ENCODE measurements around the gene CAMKK1.
"Not testable (repeated sequence)": the region's sequence is repeated elsewhere in the genome, so short reads cannot be mapped to it uniquely, and the experiment has no call there.

CAMKK1 gene

GRCh38 chr17:3875317-3875716, 17.5 kb downstream of the CAMKK1 start:
- DNase-seq = no peak

- no peak for DNase-seq
Observed at GRCh38 chr17:3873862-3874261, 19.0 kb downstream of the CAMKK1 start.

DNA sequence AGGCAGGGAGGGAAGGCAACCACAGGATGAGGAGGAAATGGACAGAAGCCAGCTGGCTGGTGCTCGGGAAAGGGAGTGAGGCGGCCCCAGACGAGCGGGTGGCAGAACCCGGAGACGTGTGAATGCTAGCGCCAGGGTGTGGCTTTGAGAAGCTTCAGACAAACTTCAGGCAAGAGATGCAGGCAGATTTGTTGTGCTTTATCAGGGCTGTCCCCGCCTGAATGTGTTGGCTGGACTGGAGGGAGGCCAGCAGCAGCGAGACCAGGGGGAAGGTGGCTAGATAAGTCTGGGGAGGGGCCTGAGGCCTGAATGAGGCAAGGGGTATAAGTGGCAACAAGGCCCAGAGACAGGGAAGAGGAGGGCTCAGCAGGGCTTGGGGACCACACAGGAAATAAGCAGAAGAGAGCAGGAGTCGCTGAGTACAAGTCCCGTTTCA, 22.0 kb downstream of the CAMKK1 start:
- no peak for DNase-seq

DNA sequence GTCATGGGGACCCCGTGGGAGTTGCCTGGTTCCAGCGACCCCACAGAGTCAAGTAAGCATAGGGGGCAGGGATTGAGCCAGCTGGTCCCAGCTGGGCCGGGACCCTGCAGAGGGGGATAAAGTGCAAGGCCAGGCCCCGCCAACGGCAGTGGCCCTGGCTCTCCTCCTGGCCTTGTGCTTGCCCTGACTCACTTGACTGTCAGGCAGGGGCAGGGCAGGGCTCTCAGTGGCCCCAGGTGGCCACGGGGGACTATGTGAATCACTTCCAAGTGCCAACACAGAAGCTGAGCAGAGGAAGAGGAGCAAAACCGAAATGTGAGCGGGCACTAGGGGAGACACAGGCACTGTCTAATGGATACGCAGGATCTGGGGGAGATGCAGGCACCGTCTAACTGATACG, 25.2 kb downstream of the CAMKK1 start:
- no peak for DNase-seq

GRCh38 chr17:3867106-3867505, 25.7 kb downstream of the CAMKK1 start:
- DNase-seq = no peak

DNA sequence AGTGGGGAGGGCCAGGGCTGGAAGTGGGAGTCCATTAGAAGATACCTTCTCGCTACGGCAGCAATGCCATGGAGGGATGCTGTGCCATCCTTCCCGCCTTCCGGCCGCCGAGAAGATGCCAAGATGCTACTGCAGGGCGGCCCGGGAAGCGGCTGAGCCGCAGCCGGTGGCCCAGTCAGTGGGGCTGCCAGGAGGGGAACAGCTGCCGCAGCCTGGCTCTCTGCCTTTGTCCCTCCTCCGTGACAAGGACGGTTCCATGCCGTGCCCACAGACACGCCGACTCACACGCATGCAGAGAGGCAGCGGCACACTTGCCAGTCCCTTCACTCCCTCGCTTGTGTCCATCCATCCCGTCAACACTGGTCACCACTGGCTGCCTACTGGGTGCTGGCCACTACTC, 26.6 kb downstream of the CAMKK1 start:
- DNase-seq = no peak

DNA sequence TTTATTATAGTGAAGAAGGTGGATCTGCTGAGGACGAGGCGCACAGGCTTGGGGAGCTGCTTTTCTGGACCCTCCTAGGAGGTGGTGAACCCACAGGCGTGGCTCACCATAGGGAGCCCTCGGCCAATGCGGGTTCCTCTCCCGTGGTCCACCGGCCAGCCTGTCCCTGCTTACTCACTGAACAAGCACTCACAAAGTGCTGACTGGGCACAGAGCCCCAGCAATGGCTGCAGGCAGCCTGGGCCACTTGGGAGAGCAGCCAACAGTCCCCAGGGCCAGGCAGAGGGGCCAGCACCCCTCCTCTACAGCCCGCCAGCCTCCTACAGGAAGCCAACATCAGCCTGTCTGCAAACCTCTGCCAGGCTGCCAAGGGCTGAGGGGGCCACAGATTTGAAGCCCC, 27.7 kb downstream of the CAMKK1 start:
- no peak for DNase-seq

- no peak for DNase-seq
Observed at GRCh38 chr17:3864534-3864933, 28.3 kb downstream of the CAMKK1 start.

DNA sequence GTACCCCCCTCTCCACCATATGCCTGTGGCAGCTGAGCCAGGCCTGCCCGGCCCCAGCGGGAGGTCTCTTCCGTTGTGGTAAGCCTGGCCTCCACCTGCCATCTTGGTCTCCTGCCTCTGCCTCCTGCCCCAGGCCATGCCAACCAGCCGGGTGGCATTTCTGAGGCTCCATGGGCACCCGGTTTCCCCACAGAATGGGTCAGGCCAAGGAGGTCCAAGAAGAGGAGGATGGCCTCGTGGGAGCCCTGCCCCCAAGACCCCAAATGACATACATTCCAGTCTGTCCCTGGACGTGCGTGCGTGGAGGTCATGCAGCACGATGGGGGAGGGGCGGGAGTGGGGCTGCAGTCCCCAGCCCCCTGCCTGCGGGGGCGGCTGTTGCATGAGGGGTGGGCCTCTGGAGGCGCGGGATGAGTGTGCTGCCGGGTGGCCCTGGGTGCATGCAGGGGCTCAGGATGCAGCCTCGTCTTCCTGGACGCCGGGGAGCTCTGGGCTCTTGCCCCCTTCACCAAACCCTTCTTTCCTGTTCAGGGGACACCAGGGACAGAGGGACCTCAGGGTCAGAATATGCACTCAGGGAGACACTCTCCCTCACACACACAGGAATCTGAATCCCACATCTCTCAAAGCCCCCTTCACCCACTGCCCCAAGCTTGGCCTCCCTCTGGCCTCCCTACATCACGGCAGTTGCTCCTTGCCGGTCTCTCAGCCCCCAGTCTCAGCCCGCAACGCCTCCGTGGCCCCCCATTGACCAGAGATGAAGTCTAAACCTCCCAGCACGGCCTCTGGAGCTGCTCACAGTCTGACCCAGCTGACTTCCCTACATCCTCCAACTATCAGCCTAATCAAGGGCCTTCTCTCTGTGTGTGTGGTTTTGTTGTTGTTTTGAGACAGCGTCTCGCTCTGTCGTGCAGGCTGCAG, 30.8 kb downstream of the CAMKK1 start:
- DNase-seq = no peak

GRCh38 chr17:3860939-3861700, 31.7 kb downstream of the CAMKK1 start:
- no peak for DNase-seq

- no peak for DNase-seq
Observed at GRCh38 chr17:3859940-3860339, 32.9 kb downstream of the CAMKK1 start.

DNA sequence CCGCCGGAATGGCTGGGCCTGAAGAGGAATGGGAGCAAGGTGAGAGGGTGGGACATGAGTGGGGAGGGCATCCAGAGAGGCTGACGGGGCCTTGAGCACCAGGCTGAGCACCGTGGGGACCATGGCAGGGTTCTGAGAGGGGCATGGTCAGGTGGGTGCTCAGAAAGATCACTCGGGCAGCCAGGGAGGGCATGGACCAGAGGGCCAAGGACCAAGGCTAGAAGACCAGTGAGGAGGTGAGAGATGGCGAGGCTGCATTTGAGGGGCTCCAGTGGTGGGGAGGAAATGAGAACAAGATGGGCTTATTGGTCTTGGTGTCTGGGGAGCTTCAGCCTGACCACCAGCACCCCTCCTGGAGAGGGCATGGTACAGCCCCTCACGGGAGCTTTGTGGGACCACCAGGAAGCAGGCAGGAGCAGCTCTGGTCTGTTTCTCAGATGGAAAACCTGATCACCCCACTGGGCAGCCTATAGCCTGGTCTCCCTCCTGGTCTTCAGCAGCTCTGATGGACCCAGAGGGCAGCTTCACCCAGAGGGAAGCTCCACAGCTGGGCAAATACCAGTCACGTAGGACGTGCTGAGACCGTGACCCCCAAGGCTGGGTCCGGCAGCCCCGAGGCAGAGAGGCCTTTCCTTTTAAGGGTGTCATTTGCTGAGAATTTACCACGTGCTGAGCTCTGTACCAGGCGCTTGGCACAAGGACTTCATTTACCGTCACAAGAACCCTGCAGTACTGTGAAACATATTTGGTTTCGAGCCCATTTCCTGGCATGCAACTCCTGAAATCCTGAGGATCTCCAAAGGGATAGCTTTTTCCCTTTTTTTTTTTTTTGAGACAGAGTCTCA, 35.4 kb downstream of the CAMKK1 start:
- DNase-seq = no peak

DNA sequence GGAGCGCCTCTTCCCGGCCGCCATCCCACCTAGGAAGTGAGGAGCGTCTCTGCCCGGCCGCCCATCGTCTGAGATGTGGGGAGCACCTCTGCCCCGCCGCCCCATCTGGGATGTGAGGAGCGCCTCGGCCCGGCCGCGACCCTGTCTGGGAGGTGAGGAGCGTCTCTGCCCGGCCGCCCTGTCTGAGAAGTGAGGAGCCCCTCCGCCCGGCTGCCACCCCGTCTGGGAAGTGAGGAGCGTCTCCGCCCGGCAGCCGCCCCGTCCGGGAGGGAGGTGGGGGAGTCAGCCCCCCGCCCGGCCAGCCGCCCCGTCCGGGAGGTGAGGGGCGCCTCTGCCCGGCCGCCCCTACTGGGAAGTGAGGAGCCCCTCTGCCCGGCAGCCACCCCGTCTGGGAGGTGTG, 38.6 kb downstream of the CAMKK1 start:
- DNase-seq = not testable (repeated sequence)

GRCh38 chr17:3852561-3852960, 40.3 kb downstream of the CAMKK1 start:
- no peak for DNase-seq

- DNase-seq = no peak
Observed at GRCh38 chr17:3851461-3852100, 41.3 kb downstream of the CAMKK1 start.

- DNase-seq = no peak
Observed at GRCh38 chr17:3848229-3848835, 44.5 kb downstream of the CAMKK1 start.

DNA sequence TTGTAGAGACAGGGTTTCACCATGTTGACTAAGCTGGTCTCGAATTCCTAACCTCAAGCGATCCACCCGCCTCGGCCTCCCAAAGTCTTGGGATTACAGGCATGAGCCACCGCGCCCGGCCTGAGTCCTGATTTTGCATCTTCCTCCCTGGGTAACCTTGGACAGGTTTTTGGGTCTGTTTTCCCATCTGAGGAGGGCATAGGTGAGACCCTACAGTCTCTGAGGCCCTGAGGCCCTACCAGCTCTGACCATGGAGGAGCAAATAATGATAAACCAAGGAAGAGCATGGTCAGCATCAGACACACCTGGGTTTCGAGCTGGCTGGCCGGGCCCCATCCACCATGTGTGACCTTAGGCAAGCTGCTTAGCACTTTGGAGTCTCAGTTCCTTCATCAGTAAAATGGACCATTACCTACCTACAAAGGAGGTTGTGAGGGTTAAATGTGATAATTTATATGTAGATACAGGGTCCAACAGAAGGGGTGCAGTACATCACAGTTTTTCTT, 45.6 kb downstream of the CAMKK1 start:
- DNase-seq = no peak

DNA sequence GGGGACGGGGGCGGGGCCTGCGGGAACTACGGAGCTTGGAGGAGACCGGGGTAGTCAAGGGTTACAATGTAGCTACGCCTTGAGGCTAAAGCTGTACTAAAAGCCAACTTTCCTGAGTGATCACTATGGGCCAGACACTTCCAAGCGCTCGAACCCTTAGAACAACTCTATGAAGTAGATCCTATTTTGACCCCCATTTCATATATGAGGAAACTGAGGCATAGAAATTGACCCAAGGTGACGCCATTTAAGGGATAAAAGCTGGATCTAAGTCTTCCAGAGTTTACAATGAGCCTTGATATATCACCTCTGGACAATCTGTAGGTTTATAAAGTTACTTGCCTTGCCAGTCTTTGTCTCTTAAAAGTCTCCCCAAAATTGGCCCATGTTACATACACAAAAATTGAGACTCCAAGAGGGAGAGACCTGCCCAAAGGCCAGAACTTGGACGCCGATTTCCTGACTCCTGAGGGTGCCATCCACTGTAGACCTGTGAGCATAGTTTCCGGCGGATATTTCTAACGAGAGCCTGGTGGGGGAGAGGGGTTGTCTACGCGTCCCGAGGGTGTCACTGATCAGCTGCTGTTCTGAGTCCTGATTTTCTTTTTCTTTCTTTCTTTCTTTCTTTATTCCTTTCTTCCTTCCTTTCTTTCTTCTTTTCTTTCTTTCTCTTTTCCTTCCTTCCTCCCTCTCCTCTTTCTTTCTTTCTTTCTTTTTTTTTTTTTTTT, 46.3 kb downstream of the CAMKK1 start:
- DNase-seq = no peak

- peak; percentile 87 to 93 (median 91) for DNase-seq
Observed at GRCh38 chr17:3845621-3846436, 47.0 kb downstream of the CAMKK1 start, which contains the start of gene NCBP3. TSS of gene NCBP3 (minus strand) at chr17:3846246. CDS start at chr17:3846223, 23 bp downstream.

GRCh38 chr17:3845291-3845620, 47.6 kb downstream of the CAMKK1 start:
- peak in 1 of 3 experiments; percentile 51 for DNase-seq

Measured in NCI-H1417 (cell line).